HepG2 (cell line): ENCODE results near the gene UAP1. TPM values are rescaled to one million over a fixed set of nuclear protein-coding genes. Genes with fewer than 3 reads are reported as not detected.
"Not testable (repeated sequence)": the region's sequence is repeated elsewhere in the genome, so short reads cannot be mapped to it uniquely, and the experiment has no call there.

Experiments
- ATAC-seq: fragments of 200-7000 bp; cut with Tn5 transposase; 3 replicates; pipeline ENCODE4 v1.9.1; 2020; ENCODE audit warnings: mild to moderate bottlenecking, moderate library complexity
- BruUV-seq: library from RNA; stranded (reverse); fragments of 400-500 nt; replicated peaks from 2 replicates; lab custom pipeline; 2021; lab: Mats Ljungman, UMichigan
- CTCF ChIA-PET: fragments of 300-600 bp; formaldehyde crosslinking; extraction: SDS; loops from one replicate; lab custom pipeline; 2021; ENCODE audit warnings: low total read pairs, inconsistent platforms, low intra/inter-chr PET ratio; lab: Yijun Ruan, JAX
- POLR2A ChIA-PET: fragments of 350-600 bp; sonication (Branson Sonifier 250); formaldehyde crosslinking; loops from one replicate; lab custom pipeline; 2020; ENCODE audit warnings: antibody characterized with exemption, inconsistent platforms; lab: Yijun Ruan, JAX
- DNase-seq: peaks from one replicate; pipeline ENCODE4 v3.0.0-alpha.2; 2015; ENCODE audit warnings: low spot score
- FAIRE-seq: peaks from 3 replicates; lab custom pipeline; 2011; peaks lifted over from hg19 to GRCh38; lab: Jason Lieb, UNC
- H2AFZ ChIP-seq: one replicate; pipeline ENCODE4 v1.6.1; 2011; ENCODE audit warnings: low read length, inconsistent platforms
- H3K27ac ChIP-seq: fragments of 300-600 bp; 3 replicates; pipeline ENCODE4 v1.8.0; 2011; ENCODE audit warnings: mixed run types, mild to moderate bottlenecking, mixed read lengths, low read length, inconsistent platforms; ENCODE audit not compliant: insufficient read depth; ENCODE audit errors: extremely low read length
- H3K27me3 ChIP-seq, 2 experiments: fragments of 200-600 bp in 1 of 2; 2 replicates in 1 of 2; 3 replicates in 1 of 2; pipeline versions ENCODE4 v1.6.0 to v1.8.0; 2011; ENCODE audit warnings: low read length in 2 of 2, mild to moderate bottlenecking in 2 of 2, moderate library complexity in 2 of 2, inconsistent platforms in 1 of 2; ENCODE audit not compliant: insufficient read depth in 2 of 2, control insufficient read depth in 1 of 2
- H3K36me3 ChIP-seq, 2 experiments: fragments of 200-600 bp in 1 of 2; replicated peaks in 1 of 2; 2 replicates in 1 of 2; 3 replicates in 1 of 2; pipeline versions ENCODE4 v1.5.1 to v1.8.0; 2011; ENCODE audit warnings: low read length in 2 of 2, inconsistent platforms in 1 of 2; ENCODE audit not compliant: insufficient read depth in 2 of 2, control insufficient read depth in 1 of 2
- H3K4me1 ChIP-seq: 2 replicates; pipeline ENCODE4 v1.5.1; 2012; ENCODE audit warnings: low read length, inconsistent platforms; ENCODE audit not compliant: insufficient read depth
- H3K4me2 ChIP-seq: 2 replicates; pipeline ENCODE4 v1.6.0; 2011; ENCODE audit warnings: low read depth, low read length, inconsistent platforms
- H3K4me3 ChIP-seq, 3 experiments: fragments of 200-600 bp in 1 of 3; sonication (generic), shearing (Covaris generic) in 1 of 3; replicated peaks in 1 of 3; 2 replicates each; pipeline ENCODE4 v1.5.1; 2011 to 2016; ENCODE audit warnings: low read length in 3 of 3, inconsistent platforms in 2 of 3, low read depth in 2 of 3, mild to moderate bottlenecking in 2 of 3, control low read depth in 1 of 3, mixed read lengths in 1 of 3; ENCODE audit not compliant: insufficient read depth in 1 of 3
- H3K79me2 ChIP-seq: one replicate; pipeline ENCODE4 v1.6.1; 2011; ENCODE audit warnings: low read length, inconsistent platforms; ENCODE audit not compliant: insufficient read depth
- H3K9ac ChIP-seq: 2 replicates; pipeline ENCODE4 v1.6.0; 2011; ENCODE audit warnings: mild to moderate bottlenecking, low read depth, low read length, inconsistent platforms; ENCODE audit not compliant: insufficient read depth
- H3K9me3 ChIP-seq: 2 replicates; pipeline ENCODE4 v1.5.1; 2012; ENCODE audit warnings: mild to moderate bottlenecking, low read length
- H4K20me1 ChIP-seq: 2 replicates; pipeline ENCODE4 v1.6.0; 2011; ENCODE audit warnings: inconsistent platforms, mild to moderate bottlenecking, low read length, moderate library complexity; ENCODE audit not compliant: insufficient read depth
- ARNT2 ChIP-seq: sonication (generic); formaldehyde crosslinking; IDR thresholded peaks from 2 replicates; pipeline ENCODE4 v1.8.0; 2022; ENCODE audit warnings: mild to moderate bottlenecking, low read depth, missing genetic modification reagents, moderate library complexity
- BRF2 ChIP-seq: sonication (generic); formaldehyde crosslinking; IDR thresholded peaks from 2 replicates; pipeline ENCODE4 v1.8.1; 2022; ENCODE audit warnings: mild to moderate bottlenecking, missing genetic modification reagents
- CBX1 ChIP-seq: IDR thresholded peaks from one replicate; pipeline ENCODE4 v1.6.1; 2016; ENCODE audit warnings: antibody characterized with exemption, low read depth
- GMEB2 ChIP-seq: IDR thresholded peaks from 2 replicates; pipeline ENCODE4 v1.6.1; 2016; ENCODE audit warnings: missing biosample characterization, missing genetic modification reagents, low read depth
- KMT2B ChIP-seq: IDR thresholded peaks from 2 replicates; pipeline ENCODE4 v1.6.1; 2016; ENCODE audit warnings: missing genetic modification reagents, missing compliant biosample characterization
- REXO4 ChIP-seq: sonication (generic); formaldehyde crosslinking; IDR thresholded peaks from 2 replicates; pipeline ENCODE4 v1.8.0; 2022; ENCODE audit warnings: missing genetic modification reagents, mild to moderate bottlenecking, borderline replicate concordance
- ZFYVE20 ChIP-seq: sonication (generic); formaldehyde crosslinking; IDR thresholded peaks from 2 replicates; pipeline ENCODE4 v1.8.0; 2023; ENCODE audit warnings: low read depth, mild to moderate bottlenecking, moderate library complexity, missing genetic modification reagents, borderline replicate concordance
- ZNF510 ChIP-seq: sonication (generic); formaldehyde crosslinking; IDR thresholded peaks from 2 replicates; pipeline ENCODE4 v1.4.0; 2020; ENCODE audit warnings: low read depth, mild to moderate bottlenecking, missing genetic modification reagents
- WGBS: methylation state at CpG from one replicate; pipeline ENCODE4 v1.1.6; 2017; ENCODE audit warnings: low lambda C conversion rate; 5-methylcytosine and 5-hydroxymethylcytosine counted together
- in situ Hi-C: cut with HindIII; loops from 2 replicates; pipeline ENCODE4 v1.10.0; 2017; ENCODE audit warnings: low pct_unique_long_range_greater_than_20kb; ENCODE audit not compliant: extremely low pct_ligation_motif_present
- intact Hi-C: fragments of 100-400 bp; cut with micrococcal nuclease; formaldehyde crosslinking; loops from one replicate; pipeline ENCODE4 v1.10.0; 2022; ENCODE audit not compliant: unreplicated experiment
- polyA plus RNA-seq, 8 experiments: library from polyadenylated mRNA; depleted of rRNA in 3 of 8; stranded (reverse) in 7 of 8; unstranded in 1 of 8; fragments of >200 nt; fragmentation: Illumina TruSeq in 4 of 8; extraction: Trizol in 4 of 8; gene quantifications; 2 replicates each; pipeline versions ENCODE4 v1.2.1 to v1.2.3, GENCODE V29; 2011 to 2016; ENCODE audit warnings: low read depth in 4 of 8, missing spikeins in 1 of 8, mixed read lengths in 1 of 8; ENCODE audit not compliant: insufficient read depth in 1 of 8
- total RNA-seq, 5 experiments: library from RNA; depleted of rRNA; stranded (reverse); fragments of >200 nt; fragmentation: Illumina TruSeq; extraction: Trizol; gene quantifications; 2 replicates each; pipeline ENCODE4 v1.2.3, GENCODE V29; 2016; ENCODE audit warnings: low read depth in 1 of 5

The UAP1 gene
- total and polyA plus RNA-seq, 2 of the 13 experiments (the other 11 are each of a cell fraction or from before 2014, with no cell fraction given): 48.4 to 117 TPM

- DNase-seq, CTCF ChIA-PET, H3K27ac ChIP-seq, ATAC-seq, H3K4me3 ChIP-seq, H2AFZ ChIP-seq, H3K9ac ChIP-seq, H3K4me1 ChIP-seq, H3K79me2 ChIP-seq, H4K20me1 ChIP-seq, H3K27me3 ChIP-seq, BruUV-seq, POLR2A ChIA-PET, in situ Hi-C loops, H3K9me3 ChIP-seq, H3K4me2 ChIP-seq, intact Hi-C loops, FAIRE-seq: not testable (repeated sequence)
- peaks cover 11 to 72% of the 10 kb centered on the region in 2 experiments for H3K36me3 ChIP-seq
- 81% methylated on average over 6 of the region's 6 CpGs for WGBS
These were observed 21.4 kb downstream of the UAP1 start for GRCh38 chr1:162582901-162583300.

GRCh38 chr1:162585101-162585500 is 23.6 kb downstream of the UAP1 start:
- H2AFZ ChIP-seq, POLR2A ChIA-PET, H3K79me2 ChIP-seq, H3K4me2 ChIP-seq, CTCF ChIA-PET, DNase-seq, FAIRE-seq, H3K9ac ChIP-seq, BruUV-seq, H4K20me1 ChIP-seq, ATAC-seq, H3K4me3 ChIP-seq, H3K9me3 ChIP-seq, H3K27me3 ChIP-seq, in situ Hi-C loops, H3K4me1 ChIP-seq, intact Hi-C loops, H3K27ac ChIP-seq: not testable (repeated sequence)
- WGBS: 97% methylated on average over 4 of the region's 4 CpGs
- H3K36me3 ChIP-seq: peaks cover 12 to 71% of the 10 kb centered on the region in 2 experiments

- ATAC-seq (no peak), DNase-seq (no peak), FAIRE-seq (no peak)
- Histone ChIP-seq H4K20me1 (no peaks in the 10 kb centered on the region), H2AFZ (no peak overlapping the region), H3K9me3 (no peaks in the 10 kb centered on the region), H3K27ac (no peak overlapping the region), H3K4me1 (0 out of 2 replicates have a peak, but pooled peaks cover 8% of the 10 kb centered on the region), H3K79me2 (no peaks in the 10 kb centered on the region), H3K9ac (no peak overlapping the region), H3K27me3 (no peaks in the 10 kb centered on the region), H3K36me3 (peaks cover 10 to 67% of the 10 kb centered on the region in 2 experiments), H3K4me2 (no peak overlapping the region), H3K4me3 (no peak overlapping the region)
- CTCF ChIA-PET: no interaction called here
- 96% methylated on average over 6 of the region's 6 CpGs for WGBS
- BruUV-seq: no TSS peak
- POLR2A ChIA-PET: no interaction called here
- in situ Hi-C loops (no loop called here), intact Hi-C loops (no loop called here)
- TF ChIP-seq ZNF510 (no peak), BRF2 (CRISPR knock-in tag) (no peak), CBX1 (no peak), REXO4 (CRISPR knock-in tag) (no peak), KMT2B (no peak), ARNT2 (CRISPR knock-in tag) (no peak), GMEB2 (CRISPR knock-in tag) (no peak), ZFYVE20 (CRISPR knock-in tag) (no peak)
These were observed 25.8 kb downstream of the UAP1 start for GRCh38 chr1:162587347-162587746.
